Panc1 (cell line): ENCODE data around the gene TRIM27. TPM values are rescaled to one million over a fixed set of nuclear protein-coding genes. Genes with fewer than 3 reads are reported as not detected.

Experiments
- ATAC-seq: fragments of 200-7000 bp; cut with Tn5 transposase; 2 replicates; pipeline ENCODE4 v1.9.1; 2020; ENCODE audit warnings: mild to moderate bottlenecking, moderate library complexity
- BruUV-seq: library from RNA; stranded (reverse); fragments of 400-500 nt; replicated peaks from 2 replicates; lab custom pipeline; 2021; lab: Mats Ljungman, UMichigan
- CTCF ChIA-PET: fragments of 300-600 bp; sonication (Branson Sonifier 250); formaldehyde crosslinking; loops from one replicate; lab custom pipeline; 2022; ENCODE audit warnings: antibody characterized with exemption; lab: Charles Lee
- POLR2A ChIA-PET: fragments of 300-600 bp; sonication (Branson Sonifier 250); formaldehyde crosslinking; loops from one replicate; lab custom pipeline; 2022; ENCODE audit warnings: antibody characterized with exemption; lab: Charles Lee
- DNase-seq: peaks from one replicate; pipeline ENCODE4 v3.0.0-alpha.2; 2010; ENCODE audit warnings: low read depth, low spot score
- H3K27ac ChIP-seq: 2 replicates; pipeline ENCODE4 v1.5.1; 2011; ENCODE audit warnings: mild to moderate bottlenecking, low read length, inconsistent platforms
- H3K27me3 ChIP-seq: fragments of 200-500 bp; sonication (Bioruptor generic); 2 replicates; pipeline ENCODE4 v1.6.0; 2014; ENCODE audit warnings: low read length, inconsistent platforms; ENCODE audit not compliant: control insufficient read depth, insufficient read depth
- H3K36me3 ChIP-seq: fragments of 200-500 bp; sonication (Bioruptor generic); 2 replicates; pipeline ENCODE4 v1.5.1; 2014; ENCODE audit warnings: inconsistent platforms, mild to moderate bottlenecking, low read length, moderate library complexity; ENCODE audit not compliant: control insufficient read depth, insufficient read depth
- H3K4me1 ChIP-seq: 2 replicates; pipeline ENCODE4 v1.5.1; 2011; ENCODE audit warnings: inconsistent platforms, mild to moderate bottlenecking, low read length, moderate library complexity; ENCODE audit not compliant: control insufficient read depth, insufficient read depth
- H3K4me3 ChIP-seq, 2 experiments: 2 replicates each; pipeline ENCODE4 v1.5.1; 2011 to 2012; ENCODE audit warnings: low read depth in 2 of 2, low read length in 2 of 2, mild to moderate bottlenecking in 2 of 2, inconsistent platforms in 1 of 2, moderate library complexity in 1 of 2
- H3K9me3 ChIP-seq: fragments of 200-500 bp; sonication (Bioruptor generic); 2 replicates; pipeline ENCODE4 v1.5.1; 2014; ENCODE audit warnings: low read depth, mild to moderate bottlenecking, inconsistent platforms, low read length, moderate library complexity; ENCODE audit not compliant: control insufficient read depth, insufficient read depth
- POLR2AphosphoS5 ChIP-seq: IDR thresholded peaks from 2 replicates; pipeline ENCODE4 v1.6.1; 2012; ENCODE audit warnings: mild to moderate bottlenecking, low read depth, low read length, moderate library complexity
- SIN3A ChIP-seq: IDR thresholded peaks from 2 replicates; pipeline ENCODE4 v1.6.1; 2012; ENCODE audit warnings: low read depth, mild to moderate bottlenecking, low read length, moderate library complexity, borderline replicate concordance; ENCODE audit not compliant: insufficient read depth
- TCF7L2 ChIP-seq: IDR thresholded peaks from 2 replicates; pipeline ENCODE4 v1.6.1; 2011; ENCODE audit warnings: mild to moderate bottlenecking, low read depth, low read length, inconsistent platforms
- in situ Hi-C: cut with HindIII; loops from 2 replicates; pipeline ENCODE4 v1.10.0; 2016; ENCODE audit warnings: low sequenced_read_pairs, low pct_unique_long_range_greater_than_20kb
- intact Hi-C: fragments of 100-400 bp; cut with micrococcal nuclease; formaldehyde crosslinking; loops from one replicate; pipeline ENCODE4 v1.10.0; 2022; ENCODE audit not compliant: unreplicated experiment
- total RNA-seq: library from RNA; stranded (reverse); gene quantifications from one replicate; pipeline ENCODE4 v1.2.1, GENCODE V29; 2021; ENCODE audit not compliant: unreplicated experiment
- TF ChIP-seq, protein P1 (sequence below): fragments of 450-650 bp; IDR thresholded peaks from 2 replicates; pipeline ENCODE4 v1.5.1; 2017; ENCODE audit warnings: mild to moderate bottlenecking
- TF ChIP-seq, protein P2 (sequence below), 2 experiments: IDR thresholded peaks; 2 replicates each; pipeline ENCODE4 v1.6.1; 2011 to 2012; ENCODE audit warnings: low read depth in 2 of 2, control low read depth in 1 of 2, low read length in 1 of 2, mild to moderate bottlenecking in 1 of 2, moderate library complexity in 1 of 2; ENCODE audit not compliant: insufficient read depth in 1 of 2

The TRIM27 gene
- total RNA-seq, 1 experiment from 2014 or later = 53.0 TPM

DNA sequence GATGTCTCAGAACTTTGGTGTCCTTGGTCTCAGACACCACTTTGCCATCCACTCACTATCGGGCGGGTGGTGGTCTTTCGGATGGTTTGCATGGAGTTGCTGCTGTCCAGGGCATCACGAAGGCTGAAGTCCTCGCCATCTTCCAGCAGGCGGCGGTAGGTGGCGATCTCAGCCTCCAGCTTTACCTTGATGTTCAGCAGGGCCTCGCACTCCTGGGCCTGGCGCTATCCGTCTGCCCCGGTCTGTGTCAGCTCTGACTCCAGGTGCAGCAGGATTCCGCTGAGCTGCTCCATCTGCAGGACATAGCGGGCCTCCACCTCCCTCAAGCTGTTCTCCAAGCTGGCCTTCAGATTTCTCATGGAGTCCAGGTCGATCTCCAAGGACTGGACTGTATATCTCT is 45.3 kb upstream of the TRIM27 start:
- in situ Hi-C loops (no loop called here), intact Hi-C loops (no loop called here)
- ATAC-seq (no peak), DNase-seq (no peak)
- Histone ChIP-seq H3K36me3 (no peaks in the 10 kb centered on the region), H3K4me3 (no peak overlapping the region), H3K27me3 (no peaks in the 10 kb centered on the region), H3K27ac (no peak overlapping the region), H3K9me3 (no peaks in the 10 kb centered on the region), H3K4me1 (no peaks in the 10 kb centered on the region)
- TF ChIP-seq TCF7L2 (no peak), SIN3A (no peak), POLR2AphosphoS5 (no peak)
- TF ChIP-seq, protein P1, sequence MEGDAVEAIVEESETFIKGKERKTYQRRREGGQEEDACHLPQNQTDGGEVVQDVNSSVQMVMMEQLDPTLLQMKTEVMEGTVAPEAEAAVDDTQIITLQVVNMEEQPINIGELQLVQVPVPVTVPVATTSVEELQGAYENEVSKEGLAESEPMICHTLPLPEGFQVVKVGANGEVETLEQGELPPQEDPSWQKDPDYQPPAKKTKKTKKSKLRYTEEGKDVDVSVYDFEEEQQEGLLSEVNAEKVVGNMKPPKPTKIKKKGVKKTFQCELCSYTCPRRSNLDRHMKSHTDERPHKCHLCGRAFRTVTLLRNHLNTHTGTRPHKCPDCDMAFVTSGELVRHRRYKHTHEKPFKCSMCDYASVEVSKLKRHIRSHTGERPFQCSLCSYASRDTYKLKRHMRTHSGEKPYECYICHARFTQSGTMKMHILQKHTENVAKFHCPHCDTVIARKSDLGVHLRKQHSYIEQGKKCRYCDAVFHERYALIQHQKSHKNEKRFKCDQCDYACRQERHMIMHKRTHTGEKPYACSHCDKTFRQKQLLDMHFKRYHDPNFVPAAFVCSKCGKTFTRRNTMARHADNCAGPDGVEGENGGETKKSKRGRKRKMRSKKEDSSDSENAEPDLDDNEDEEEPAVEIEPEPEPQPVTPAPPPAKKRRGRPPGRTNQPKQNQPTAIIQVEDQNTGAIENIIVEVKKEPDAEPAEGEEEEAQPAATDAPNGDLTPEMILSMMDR = no peak
- TF ChIP-seq, protein P2, sequence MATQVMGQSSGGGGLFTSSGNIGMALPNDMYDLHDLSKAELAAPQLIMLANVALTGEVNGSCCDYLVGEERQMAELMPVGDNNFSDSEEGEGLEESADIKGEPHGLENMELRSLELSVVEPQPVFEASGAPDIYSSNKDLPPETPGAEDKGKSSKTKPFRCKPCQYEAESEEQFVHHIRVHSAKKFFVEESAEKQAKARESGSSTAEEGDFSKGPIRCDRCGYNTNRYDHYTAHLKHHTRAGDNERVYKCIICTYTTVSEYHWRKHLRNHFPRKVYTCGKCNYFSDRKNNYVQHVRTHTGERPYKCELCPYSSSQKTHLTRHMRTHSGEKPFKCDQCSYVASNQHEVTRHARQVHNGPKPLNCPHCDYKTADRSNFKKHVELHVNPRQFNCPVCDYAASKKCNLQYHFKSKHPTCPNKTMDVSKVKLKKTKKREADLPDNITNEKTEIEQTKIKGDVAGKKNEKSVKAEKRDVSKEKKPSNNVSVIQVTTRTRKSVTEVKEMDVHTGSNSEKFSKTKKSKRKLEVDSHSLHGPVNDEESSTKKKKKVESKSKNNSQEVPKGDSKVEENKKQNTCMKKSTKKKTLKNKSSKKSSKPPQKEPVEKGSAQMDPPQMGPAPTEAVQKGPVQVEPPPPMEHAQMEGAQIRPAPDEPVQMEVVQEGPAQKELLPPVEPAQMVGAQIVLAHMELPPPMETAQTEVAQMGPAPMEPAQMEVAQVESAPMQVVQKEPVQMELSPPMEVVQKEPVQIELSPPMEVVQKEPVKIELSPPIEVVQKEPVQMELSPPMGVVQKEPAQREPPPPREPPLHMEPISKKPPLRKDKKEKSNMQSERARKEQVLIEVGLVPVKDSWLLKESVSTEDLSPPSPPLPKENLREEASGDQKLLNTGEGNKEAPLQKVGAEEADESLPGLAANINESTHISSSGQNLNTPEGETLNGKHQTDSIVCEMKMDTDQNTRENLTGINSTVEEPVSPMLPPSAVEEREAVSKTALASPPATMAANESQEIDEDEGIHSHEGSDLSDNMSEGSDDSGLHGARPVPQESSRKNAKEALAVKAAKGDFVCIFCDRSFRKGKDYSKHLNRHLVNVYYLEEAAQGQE (IDR thresholded peaks at IDR 0.05; ENCODE audit: insufficient read depth in 1 of 2, low read depth in 2 of 2, low read length in 1 of 2) = no peak
- ChIA-PET POLR2A (no interaction called here), CTCF (no interaction called here)
- BruUV-seq = no TSS peak

DNA sequence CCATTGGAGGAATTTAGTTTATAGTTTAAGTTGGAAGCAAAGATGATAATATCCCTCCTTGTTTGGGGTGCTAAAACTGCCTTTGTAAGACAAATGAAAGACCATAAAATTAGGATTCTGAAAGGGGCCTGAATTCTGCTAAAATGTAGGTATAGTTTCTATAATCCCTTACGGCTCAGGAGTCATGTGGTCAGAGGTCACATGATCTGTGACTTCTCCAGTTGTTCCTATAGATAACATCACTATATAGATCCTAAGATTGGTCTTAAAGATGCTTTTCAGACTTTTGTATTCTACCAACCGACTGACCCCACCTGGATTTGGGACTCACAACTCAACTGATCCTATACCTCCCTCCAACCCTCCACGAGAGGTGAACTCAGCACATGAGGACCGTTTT is 44.7 kb upstream of the TRIM27 start:
- H3K4me3 ChIP-seq = no peak overlapping the region
- no peaks in the 10 kb centered on the region for H3K36me3 ChIP-seq
- TF ChIP-seq, protein P1 = no peak
- no peak for TF ChIP-seq POLR2AphosphoS5
- TF ChIP-seq, protein P2 (IDR thresholded peaks at IDR 0.05; ENCODE audit: insufficient read depth in 1 of 2, low read depth in 2 of 2, low read length in 1 of 2) = no peak
- TF ChIP-seq TCF7L2 = no peak
- no peak for TF ChIP-seq SIN3A
- BruUV-seq = no TSS peak
- in situ Hi-C loops = no loop called here
- ChIA-PET CTCF (no interaction called here), POLR2A (interaction anchor here (0.6 kb wide), 1 partner anchor 22 kb away, joined by 3 read pairs; no protein-coding TSS in a partner anchor)
- ATAC-seq = no peak
- no peaks in the 10 kb centered on the region for H3K4me1 ChIP-seq
- H3K27me3 ChIP-seq = no peaks in the 10 kb centered on the region
- H3K27ac ChIP-seq = no peak overlapping the region
- H3K9me3 ChIP-seq = no peaks in the 10 kb centered on the region
- intact Hi-C loops = no loop called here
- DNase-seq = no peak
